Frontal cortex (tissue), 4 donors: ENCODE measurements around the gene DNAH9. TPM values are rescaled to one million over a fixed set of nuclear protein-coding genes. Genes with fewer than 3 reads are reported as not detected.

Experiments used
- DNase-seq, 2 donors: peaks; one replicate each; pipeline ENCODE4 v3.0.0; 2012; ENCODE audit warnings: low spot score in 2 of 2
- FAIRE-seq: peaks from 2 replicates; lab custom pipeline; 2012; peaks lifted over from hg19 to GRCh38; lab: Jason Lieb, UNC
- total RNA-seq: library from RNA; depleted of rRNA; stranded (reverse); fragments of >200 nt; gene quantifications from one replicate; pipeline ENCODE4 v1.2.3, GENCODE V29; 2014
- donor health status: control.
- donor health status: control.
- donor health status: control.

DNAH9 gene
- total RNA-seq, 1 donor from 2014 or later = 0.82 TPM

DNA sequence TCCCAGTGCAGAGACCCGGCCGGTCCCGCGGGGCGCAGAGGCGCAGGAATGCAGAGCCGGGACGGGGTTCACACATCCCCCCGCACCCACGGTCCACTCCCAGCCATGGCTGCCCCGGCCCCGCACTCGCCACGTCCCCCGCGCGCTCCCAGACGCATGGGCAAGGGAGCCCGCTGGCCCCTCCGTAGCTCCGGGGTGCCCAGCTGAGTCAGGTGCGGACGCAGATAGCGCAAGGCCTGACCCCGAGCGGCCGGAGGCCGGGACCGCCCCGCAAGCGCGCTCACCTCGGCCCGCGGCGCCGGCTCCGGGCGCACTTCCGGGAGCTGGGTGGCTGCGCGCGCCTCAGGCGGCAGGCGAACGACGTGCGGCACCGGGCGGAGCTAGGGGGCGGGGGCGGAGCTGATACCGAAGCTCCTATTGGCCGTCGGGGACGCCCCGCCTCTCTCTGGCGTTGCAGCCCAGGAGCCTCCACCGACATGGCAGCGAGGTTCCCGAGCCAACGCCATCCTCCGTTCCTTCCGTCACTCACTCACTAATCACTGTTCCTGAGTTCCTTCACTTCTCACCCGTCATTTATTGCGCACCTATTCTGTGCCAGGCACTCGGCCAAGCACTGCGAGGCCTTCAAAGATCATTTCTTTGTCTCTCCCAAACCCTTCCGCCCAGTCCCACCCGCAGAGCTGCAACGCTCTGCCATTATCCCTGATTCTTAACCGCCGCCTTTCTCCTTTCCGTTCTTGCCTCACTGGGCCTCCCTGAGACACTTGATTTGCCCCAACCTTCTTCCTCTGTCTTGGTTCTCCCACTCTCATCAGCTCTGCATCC, 399.1 kb downstream of the DNAH9 start, which contains the start of gene ZNF18:
ZNF18 (minus strand) TSS at position 329 of the 825 bp plus-strand sequence. CDS start 4,646 bp downstream, outside the sequence.
- peak; percentile 91 to 96 for DNase-seq
- no peak for FAIRE-seq

DNA sequence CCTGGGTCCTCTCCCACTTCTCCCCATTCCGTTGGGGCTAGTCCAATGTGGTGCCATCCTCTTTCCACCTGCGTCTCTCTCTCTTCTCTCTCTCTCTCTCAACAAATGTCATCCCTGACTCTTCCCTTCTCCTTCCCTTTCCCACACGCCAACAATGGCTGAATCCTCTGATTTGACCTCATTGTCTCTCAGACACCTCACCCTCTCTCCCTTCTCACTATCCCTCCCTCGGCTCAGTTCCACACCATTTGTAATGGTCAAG, 399.6 kb downstream of the DNAH9 start:
- FAIRE-seq (no peak), DNase-seq (no peak)

DNA sequence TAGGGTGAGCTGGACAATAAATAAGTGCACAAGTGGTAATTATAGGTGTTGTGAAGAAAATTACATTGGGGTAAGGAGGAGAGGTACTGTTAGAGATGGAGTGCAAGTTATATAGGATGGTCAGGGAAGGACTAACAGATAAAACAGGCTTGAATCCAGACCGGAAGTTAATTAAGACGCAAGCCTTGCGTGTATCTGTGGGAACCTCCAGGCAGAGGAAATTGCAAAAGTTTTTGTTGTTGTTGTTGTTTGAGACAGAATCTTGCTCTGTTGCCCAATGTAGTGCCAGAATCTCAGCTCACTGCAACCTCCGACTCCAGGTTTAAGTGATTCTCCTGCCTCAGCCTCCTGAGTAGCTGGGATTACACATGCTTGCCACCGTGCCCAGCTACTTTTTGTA, 401.4 kb downstream of the DNAH9 start:
- DNase-seq = no peak
- no peak for FAIRE-seq

DNA sequence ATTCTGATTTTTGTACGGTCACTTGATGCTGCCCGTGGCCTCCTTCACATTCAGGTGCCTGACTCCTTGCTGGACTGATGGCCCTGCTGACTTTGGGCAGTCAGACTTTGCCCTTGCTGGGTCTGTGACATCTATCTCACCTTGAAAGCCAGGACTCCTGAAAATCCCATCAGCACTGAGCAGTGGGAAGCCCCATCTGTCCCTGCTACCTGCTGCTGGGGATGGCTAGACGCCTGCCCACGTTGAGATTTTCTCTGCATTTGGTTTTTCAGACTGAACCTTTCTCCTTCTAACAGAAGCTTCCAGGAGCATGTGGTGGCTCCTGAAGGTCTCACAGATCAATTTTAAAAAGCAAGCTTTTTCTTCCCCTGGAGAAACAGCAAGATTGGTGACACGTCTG, 409.2 kb downstream of the DNAH9 start:
- no peak for DNase-seq
- FAIRE-seq = no peak
